ENCODE data around the gene PITX2.

The PITX2 gene

DNA sequence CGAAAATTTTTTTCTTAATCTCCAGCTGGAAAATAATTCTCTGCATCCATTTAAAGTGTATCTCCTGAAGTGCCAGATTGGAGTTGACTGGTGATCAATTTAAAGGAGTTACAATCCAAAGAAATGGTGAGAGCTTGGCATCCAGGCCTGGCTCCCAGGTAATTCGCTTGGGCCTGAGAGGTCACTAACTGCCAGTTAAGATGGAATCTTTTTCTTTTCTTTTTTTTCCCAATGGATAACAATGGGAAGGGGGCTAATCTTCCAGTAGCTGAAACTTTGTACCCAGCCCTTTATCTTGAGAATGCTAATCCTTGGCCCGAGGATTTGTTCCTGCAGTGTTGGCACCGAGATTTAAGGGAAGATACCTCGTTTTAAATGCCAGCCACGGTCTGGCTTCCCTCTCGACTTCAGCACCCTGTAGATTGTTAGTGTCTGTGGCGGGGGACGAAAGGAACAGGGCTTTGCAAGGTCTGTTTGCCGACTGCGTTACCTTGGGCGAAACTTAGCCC, 13.3 kb upstream of the PITX2 start:
- DNase-seq (ENCODE audit: low read depth), result peak; percentile 50

DNA sequence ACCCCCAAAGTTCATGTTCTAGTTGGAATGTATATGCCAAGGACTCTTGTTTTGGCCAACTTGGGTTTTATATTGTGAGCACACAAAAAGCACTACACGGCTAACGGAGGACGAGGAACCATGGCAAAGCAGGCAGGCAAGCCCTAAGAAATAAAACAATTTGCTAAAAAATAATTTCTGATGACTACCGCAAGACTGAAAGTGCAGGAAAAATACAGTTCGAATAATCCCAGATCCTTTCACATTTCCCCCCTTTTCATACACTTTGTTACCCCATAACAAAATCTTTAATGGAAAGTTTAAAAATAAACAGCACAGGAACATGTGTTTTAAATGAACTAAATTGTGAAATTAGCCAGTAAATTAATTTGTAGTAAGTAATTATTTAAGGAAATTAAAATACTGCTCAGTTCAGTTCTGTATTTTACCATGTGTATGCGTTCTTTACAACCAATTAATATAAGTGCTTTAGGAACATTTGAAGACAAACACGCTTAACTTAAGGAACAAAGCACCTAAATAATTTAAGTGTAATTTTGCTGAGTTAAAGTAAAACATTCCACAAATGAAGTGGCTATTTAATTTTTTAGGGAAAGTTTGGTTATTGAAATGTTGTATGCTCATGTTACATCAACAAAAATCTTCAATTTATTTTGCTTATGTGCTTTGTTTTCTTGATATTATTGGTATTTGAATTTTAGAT, 12.4 kb upstream of the PITX2 start:
- DNase-seq (ENCODE audit: low read depth), result no peak

DNA sequence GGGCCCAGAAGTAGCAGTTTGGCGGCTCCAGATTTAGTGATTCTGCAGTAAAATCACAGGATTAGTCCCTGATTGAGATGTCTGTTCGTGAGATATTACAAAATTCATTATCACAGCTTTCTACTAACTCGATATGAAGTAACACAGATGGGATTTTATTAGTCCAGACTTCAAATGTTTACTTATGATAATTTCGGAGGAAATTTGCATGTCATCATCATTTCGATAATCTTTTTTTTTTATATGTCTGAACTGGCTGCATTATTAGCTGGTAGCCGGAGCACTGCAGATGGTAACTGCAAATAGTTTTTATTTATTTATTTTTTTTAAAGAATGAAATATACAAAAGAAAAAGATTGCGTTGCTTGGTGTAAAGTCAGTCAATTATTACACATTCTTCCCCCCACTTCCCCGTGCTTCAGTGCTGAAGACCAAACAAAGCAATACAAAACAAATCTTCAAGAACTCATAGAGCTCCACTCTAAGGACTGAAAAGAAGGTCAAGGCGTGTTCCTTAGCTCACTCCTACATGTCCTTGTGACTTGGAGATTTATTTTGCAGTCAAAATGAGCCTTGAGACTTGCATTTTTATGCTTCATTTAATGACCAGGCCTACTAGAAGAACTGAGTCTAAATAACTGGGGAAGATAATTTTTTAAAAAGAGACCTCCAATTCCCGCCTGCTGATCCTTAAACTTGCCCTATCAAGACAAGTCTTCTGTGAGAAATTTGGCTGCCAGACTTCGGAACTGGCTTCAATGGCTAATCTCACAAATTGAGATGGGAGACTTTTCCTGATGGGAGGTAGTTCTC, 11.7 kb upstream of the PITX2 start:
- DNase-seq (ENCODE audit: low read depth), result peak; percentile 63

DNA sequence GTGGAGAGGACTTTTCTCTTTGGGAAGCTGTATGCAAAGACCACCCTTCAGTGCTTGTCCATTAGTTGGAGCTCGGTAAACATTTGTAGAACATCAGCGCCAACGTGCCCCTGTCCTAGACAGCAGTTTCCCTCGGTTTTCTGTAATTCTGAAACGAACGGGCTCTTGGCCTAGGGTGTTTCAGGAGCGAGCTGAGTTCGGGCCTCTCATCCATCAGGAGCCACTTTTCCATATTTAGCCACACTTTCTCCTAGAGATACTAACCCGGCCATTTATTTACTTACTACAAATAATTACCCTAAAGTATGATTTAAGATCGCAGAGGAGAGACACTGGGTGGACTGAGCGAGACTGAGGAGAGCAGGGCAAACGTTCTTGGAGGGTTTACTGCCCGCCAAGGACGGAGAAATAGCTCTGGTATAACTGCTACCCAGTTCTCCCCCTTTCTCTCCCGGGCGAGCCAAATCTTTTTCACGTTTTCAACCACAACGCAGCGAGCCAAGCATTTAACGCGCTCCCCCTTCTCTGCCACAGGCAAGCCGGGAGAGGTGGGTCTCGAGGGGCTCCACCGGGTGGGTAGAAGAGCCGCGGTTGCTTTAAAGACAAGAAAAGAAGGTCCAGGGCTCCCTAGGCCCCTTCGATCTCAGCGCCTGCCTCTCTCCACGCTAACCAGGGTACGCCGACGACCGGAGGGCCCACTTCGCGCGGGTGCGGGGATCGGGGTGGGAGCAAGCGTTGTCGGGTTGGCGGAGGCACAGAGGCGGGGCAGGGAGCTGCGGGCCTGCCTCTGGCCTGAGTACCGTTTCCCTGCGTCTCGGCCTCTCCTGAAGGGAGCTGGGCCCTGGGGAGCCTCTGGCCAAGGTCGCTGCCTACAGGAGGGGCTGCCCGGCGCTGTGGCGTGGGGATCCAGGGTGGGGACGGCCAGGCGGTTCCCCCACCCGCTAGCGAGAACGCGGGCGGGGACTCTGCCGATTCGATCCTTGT, 10.8 kb upstream of the PITX2 start:
- no peak for DNase-seq (ENCODE audit: low read depth)

DNA sequence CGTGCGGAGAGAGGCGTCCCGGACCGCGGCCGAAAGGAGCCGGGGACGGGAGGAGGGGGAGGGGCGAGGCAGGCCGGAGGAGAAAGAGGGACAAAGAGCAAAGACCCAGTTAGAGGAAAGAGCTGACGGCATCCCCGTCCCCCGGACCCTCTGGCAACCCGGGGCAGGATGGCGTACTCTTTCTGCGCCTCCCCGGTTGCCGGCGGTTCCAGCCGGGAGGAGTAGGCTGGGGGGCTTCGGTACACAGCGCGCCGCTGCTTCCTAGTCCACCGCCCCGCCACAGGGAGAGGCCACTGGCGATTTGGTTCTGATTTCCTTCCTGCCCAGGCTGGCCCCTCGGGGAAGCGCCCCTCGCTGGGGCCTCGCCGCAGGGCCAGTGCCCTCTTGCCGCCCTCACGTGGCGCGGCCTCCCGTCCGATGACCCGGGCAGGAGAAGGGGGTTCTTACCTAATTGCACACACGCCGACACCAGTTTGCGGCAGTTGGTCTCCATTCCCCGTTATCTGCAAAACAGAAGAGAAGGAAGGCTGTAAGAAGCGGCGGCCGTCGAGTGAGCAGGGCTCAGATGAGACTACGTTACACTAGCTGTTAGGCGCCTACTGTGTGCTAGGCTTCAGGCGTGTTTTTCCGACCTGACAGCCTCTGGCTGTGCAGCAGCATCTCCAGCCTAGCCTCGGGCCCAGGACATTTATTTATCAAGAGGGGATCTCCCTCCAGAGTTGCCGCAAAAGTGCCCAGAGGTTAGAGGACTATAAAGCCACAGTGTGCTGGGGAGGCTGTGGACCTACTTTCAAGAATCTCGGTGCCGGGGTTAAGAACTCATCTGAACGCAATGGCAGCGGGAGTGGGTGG, 9.9 kb upstream of the PITX2 start:
- no peak for DNase-seq (ENCODE audit: low read depth)

DNA sequence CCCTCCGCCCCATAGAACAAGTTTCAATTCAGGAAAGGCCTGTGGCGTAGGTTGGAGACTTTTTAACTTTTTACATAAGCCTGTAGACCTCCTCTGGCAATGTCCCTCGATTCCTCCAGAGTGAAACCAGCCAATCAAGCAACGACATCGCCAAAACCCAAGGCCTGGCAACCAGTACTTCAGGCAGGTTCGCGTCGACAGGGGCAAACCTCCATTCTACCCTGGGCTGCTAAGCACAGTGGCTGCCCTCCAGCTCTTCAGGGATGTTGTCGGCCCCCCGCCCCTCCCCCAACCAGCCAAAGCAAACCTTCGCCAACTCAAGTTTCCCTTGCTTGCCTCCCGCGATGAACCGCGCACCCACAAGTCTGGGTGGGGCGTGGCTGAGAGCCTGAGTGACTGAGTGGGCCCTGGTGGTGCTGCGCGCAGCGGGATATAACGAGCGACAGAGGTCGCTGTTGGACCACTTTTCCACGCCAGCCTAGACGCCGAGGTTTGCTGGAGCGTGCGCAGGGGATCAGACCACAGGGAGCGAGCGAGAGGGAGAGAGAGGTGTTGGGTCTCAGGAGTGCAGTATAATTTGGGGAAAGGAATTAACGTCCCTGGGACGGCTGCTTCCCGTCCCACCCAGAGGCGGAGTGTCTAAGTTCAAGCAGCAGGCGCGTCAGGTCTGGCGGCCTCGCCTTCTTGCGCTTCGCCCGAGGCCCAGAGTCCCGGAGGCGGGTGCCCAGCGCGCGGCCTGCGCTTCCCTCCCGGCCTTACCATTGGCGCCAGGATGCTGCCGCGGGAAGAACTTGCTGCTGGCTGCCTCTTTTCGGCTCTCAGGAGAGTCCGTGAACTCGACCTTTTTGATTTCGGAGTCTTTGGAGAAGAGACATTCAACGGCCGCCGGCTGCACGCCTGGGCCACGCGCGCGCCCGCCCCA, 9.0 kb upstream of the PITX2 start:
- DNase-seq (ENCODE audit: low read depth), result peak; percentile 96

DNA sequence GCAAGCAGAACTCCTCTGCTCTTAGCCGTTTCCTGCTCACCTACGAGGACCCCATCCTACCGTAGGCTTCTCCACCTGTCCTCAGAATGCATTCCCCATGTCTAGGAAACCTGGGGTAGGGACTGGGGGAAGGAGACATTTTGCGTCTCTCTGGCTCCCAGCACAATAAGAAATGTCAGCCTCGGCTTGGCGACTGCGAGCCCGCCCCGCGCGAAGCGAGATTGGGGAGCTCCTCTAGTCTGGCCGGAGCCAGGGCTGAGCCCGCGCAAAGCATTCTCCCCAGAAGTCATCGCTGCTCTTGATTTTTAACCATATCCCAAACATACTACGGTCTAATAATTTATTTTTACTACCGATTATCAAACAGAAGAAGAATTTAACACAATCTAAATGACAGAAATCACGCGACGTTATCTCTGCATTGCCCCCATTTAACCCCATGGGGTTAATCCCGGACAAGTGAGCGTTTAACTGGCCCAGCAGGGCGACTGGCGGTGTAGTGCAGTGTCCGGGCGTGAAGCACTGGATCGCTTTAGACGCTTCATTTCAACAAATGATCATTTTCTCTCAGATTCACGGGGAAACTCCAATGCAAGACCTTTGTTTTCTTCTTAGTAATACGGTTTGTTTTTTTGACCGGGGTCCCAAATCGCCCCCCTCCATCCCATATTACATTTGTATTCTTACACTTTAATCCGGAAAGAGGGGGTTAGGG, 8.0 kb upstream of the PITX2 start:
- DNase-seq (ENCODE audit: low read depth), result no peak

DNA sequence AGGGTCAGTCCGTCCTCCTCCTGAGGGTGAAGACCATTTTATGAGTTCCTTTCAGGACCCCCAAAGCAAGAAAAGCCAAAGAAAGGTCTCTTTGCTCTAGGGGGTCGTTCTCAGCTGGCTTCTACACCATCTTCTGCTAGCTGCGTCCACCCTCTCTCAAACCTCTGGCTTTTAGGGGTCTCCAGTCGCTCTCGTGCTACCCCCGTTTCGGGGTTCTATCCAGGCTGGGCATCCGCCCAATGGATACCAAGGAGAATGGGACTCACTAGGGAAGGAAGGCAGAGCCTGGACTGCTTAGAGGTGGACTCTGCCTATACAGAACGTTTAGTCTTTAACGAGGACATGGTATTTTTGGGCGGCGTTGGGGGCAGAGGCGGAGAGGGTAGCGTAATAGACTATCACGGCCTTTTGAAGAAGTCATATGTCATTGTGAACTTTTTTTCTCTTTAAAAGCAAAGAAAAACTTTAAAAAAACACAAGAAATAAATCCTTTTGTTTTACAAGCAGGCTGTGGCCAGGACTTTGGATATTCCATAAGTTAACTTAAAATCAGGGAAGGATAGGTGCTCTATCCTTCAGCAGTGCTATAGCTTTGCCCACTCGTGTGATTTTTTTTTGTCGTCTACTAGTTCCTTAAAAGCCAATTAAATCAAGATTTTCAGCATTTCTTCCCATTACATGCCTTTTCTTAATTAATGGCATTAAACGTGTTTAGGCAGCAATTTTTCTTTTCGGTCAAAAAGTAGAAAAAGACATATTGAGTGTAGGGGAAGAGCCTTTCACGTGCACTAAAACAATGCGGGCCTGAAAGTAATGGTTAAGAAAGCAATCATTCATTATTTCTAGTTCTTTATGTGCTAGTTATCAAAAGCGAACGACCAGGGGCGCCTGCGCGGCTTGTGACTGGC, 7.2 kb upstream of the PITX2 start:
- peak; percentile 61 for DNase-seq (ENCODE audit: low read depth)

DNA sequence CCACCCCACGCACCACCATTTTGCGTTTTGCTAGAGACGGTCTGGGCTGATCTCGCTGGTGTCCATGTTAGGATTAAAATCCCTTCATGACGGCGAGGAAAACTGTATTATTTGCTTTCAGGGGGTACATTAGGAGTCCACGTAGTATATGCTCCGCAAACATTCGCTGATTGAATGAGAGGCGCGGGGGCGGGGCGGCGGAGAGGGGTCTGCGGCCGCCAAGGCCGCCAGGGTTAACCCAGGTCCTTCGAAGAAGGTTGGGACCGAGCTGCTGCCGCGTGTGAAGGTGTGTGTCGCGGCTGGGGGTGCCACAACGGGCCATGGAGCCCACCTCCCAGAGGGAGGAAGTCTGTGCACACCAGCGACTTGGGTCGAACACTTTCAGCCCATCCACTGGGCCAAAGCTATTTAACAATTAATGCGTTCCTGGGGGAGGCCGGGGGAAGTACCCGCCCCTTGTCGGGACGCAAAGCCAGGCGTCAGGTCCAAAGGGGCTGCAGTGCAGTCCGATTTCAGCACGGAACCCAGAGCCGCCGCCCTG, 6.4 kb upstream of the PITX2 start:
- no peak for DNase-seq (ENCODE audit: low read depth)

DNA sequence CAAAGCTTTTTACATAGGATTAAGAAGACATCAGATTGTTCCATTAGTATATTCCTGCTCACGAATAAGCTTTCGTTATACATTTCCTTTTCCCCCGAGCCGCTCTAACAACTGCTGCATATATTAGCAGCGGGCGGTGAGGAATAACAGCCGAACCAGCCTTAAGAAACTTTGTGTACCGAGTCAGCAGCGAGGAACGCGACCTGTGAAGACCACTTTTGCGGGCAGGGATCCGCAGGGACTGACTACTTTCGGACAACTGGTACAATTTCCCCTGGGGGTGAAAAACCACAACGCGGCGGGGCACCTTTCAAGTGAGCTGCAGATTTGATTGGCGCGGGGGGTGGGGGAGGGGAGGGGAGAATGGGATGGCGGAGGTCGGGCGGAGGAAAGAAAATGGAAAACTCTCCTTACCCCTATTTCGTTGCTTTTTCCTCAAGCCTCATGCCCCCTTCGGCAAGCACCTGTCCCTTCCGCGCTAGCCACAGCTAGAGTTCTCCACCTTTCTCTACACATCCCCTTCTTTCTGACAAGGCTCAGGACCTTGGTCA, 5.9 kb upstream of the PITX2 start:
- DNase-seq (ENCODE audit: low read depth), result peak; percentile 68

DNA sequence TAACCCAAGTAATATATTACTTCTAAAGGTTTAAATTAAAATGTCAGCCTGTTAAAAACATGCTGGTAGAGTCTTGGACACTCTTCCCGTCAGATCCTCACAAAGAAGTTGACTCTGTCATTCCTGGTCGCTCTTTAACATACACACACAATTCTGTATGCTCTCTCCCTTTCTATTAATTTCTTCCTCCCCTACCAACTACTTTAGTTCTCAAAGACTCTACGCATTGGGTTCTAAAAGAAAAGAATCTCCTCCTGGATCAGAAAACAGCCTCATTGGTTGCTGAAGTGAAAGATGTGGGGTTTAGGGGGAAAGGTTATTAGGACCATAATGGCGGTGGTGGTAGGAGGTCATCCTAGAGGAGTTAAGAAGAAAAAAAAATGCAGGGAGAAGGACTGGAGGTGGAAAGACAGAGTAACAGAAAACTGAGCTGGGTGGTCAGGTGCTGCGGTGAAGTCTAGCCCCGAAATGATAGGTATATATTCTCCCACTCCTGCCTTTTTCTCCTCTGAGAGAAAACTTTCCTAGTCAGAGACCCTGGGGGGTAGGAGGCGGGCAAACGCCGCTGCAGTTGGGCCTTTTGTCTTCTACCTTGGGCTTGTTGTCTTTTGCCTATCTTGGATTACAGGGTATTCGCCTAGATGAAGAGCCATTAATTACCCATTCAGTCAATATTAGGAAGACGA, 5.2 kb upstream of the PITX2 start:
- peak; percentile 34 for DNase-seq (ENCODE audit: low read depth)

DNA sequence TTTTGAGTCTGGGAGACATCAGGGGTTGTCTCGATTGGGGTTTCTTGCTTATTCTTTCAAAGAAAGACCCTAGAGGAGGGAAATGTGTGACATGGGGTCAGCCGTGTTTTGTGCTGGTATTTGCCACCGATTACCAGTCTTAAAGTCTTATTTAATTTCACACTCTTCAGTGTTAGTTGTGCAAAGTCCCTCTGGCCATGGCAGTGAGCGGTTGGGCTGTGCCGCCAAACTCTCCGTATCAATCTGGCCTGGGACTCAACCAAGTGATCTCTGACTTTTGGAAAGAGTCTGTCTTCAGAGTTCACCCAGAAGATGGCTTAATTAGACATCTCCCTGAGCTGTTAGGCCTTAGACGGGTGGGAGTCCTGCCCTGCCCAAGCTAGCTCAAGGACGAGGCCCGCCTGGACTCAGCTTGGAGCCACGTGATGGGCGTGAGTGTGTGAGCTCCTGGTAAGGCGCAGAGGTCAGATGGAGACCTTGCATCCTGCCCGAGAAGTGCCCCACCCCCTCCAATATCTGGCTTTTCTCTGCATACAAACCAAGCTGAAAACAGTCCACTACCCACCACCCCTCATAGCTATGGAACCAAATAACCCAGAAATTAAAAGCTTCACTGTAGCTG, 3.8 kb upstream of the PITX2 start:
- peak; percentile 68 for DNase-seq (ENCODE audit: low read depth)

DNA sequence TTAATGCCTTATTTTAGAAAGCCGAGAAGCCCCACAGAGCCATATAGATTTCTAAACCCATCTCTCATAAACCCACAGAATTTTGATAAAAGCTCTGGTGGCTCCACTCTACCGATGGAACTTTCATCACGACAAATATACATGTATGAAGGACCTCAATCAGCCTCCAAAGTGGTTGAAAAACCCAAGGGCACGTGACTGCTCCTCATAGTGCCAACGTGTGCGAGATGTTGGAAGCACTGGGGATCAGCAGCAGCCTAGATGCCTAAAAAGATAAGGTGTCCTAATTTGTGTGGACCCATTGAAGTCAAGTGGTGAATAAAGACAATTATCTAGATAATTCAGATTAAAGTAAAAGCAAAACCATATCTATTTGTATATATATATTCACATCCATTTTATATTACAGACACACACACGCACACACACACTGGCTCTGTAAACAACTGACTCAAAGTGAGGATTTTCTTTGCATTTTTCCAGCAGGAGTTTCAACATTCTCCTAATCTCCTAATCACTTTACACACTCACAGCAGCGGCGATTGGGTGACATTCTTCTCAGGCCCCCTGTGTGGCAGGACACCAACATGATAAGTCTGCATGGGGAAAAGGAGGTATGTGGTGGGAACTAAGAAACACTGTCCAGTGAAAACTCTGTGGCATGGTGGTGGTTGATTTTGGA, 2.8 kb upstream of the PITX2 start:
- DNase-seq (ENCODE audit: low read depth), result peak; percentile 77

DNA sequence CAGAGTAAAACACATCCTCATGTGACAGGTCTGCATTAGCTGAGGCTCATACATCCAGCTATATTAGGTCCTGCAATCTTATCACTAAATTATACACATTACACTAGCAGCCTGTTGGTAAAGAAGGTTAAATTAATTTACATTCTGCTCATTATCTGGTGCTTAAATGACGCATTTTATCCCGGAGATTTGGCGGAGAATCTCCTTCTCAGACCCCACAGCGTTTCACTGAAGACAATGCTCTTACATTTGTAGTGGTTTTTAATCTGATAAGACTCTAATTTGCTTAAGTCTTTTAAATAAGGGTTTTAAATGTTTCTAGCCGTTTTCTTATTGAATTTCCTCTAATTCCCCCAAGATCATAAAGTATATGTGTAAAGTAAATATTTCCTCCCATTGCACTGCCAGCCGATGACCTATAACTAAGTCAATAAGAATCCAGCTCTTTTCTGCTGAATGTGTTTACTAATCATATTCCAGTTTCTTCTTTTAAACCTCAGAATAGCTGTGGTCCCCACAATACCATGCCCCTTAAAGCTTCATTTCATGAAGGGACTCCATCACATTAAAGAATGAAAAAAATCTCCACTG, 2.1 kb upstream of the PITX2 start:
- DNase-seq (ENCODE audit: low read depth), result peak; percentile 61

DNA sequence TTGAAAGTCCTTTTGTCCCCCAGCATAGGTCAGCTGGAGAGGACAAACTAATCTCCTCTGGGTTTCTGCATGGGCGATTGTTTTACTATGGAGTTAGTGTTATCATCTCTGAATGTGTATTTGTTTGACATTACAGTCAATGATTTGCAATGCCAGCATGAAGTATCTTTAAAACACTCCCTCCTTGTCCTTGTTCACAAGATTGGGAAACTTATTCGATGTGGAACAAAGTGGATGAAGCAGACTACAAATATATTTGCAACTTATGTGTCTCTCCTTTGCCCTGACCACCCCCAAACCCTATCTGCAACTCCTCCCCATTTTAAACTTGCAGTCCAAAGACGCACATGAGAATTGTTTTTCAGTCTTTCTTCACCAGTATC, 1.5 kb upstream of the PITX2 start:
- DNase-seq (ENCODE audit: low read depth), result peak; percentile 85

Measured in amniotic epithelial cell (primary cell).